ENCODE data around the gene EPHB1. TPM values are rescaled to one million over a fixed set of nuclear protein-coding genes. Genes with fewer than 3 reads are reported as not detected.

Gene EPHB1
- total and polyA plus RNA-seq, 8 donors: 0.02 to 1.4 (median 0.43) TPM

DNA sequence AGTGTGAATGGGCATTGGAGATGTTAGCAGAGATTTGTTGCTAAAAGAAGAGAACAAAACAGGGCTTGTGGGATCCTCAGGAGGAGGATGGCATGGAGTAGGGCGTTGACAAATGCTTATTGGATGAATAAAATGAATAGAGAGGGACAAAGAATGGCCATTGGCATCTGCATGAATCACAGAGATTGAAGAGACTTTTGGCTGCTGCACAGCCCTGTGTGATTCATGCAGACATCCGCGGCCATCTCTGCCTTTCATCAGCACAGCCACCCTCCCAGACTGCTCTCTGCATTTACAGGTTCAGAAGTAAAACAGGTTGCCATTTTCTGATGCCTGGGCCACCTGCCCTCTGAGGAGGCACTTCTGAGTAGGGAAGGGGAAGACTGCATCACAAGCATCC lies 397.9 kb downstream of the EPHB1 start:
- FAIRE-seq: no peak

DNA sequence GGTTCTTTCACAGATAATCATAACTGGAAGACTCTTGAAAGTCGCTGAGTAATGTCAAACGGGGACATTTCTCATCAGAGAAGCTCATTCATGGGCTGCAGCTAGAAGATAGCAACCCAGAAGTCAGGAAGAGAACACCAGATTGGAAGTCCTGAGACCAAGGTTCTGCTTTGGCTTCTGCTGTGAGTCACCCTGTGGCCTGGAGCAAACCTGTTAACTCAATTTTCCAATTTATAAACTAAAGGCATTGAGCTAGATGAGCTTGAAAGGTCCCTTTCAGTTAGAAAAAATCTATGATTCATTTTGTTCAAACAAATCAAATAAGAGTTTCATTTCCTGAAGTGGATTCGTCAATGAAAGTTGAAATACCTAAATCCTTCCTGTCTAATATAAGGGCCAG lies 402.2 kb downstream of the EPHB1 start:
- H3K36me3 ChIP-seq: no peaks in the 10 kb centered on the region
- no peak for ATAC-seq
- no peak overlapping the region for H3K4me3 ChIP-seq
- DNase-seq: no peak
- H3K27ac ChIP-seq: no peak overlapping the region
- H3K9me3 ChIP-seq: no peaks in the 10 kb centered on the region
- no peaks in the 10 kb centered on the region for H3K4me1 ChIP-seq
- 58 to 65% methylated on average over 3 of the region's 3 CpGs for WGBS, 2 donors
- intact Hi-C loops (cut with DNase I): no loop called here
- TF ChIP-seq, protein P1, sequence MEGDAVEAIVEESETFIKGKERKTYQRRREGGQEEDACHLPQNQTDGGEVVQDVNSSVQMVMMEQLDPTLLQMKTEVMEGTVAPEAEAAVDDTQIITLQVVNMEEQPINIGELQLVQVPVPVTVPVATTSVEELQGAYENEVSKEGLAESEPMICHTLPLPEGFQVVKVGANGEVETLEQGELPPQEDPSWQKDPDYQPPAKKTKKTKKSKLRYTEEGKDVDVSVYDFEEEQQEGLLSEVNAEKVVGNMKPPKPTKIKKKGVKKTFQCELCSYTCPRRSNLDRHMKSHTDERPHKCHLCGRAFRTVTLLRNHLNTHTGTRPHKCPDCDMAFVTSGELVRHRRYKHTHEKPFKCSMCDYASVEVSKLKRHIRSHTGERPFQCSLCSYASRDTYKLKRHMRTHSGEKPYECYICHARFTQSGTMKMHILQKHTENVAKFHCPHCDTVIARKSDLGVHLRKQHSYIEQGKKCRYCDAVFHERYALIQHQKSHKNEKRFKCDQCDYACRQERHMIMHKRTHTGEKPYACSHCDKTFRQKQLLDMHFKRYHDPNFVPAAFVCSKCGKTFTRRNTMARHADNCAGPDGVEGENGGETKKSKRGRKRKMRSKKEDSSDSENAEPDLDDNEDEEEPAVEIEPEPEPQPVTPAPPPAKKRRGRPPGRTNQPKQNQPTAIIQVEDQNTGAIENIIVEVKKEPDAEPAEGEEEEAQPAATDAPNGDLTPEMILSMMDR (IDR thresholded peaks at IDR 0.05): no peak
- FAIRE-seq: no peak
- H3K27me3 ChIP-seq: no peaks in the 10 kb centered on the region

More for the DNA sequence above, 397.9 kb downstream of the EPHB1 start:
- Histone ChIP-seq H3K36me3 (no peaks in the 10 kb centered on the region), H3K9me3 (no peaks in the 10 kb centered on the region), H3K4me3 (no peak overlapping the region), H3K27me3 (no peaks in the 10 kb centered on the region), H3K27ac (no peak overlapping the region), H3K4me1 (no peaks in the 10 kb centered on the region)
- 43 to 81% methylated on average over 3 of the region's 3 CpGs for WGBS, 2 donors
- DNase-seq (no peak), ATAC-seq (no peak)
- TF ChIP-seq, protein P1 (IDR thresholded peaks at IDR 0.05): no peak
- intact Hi-C loops (cut with DNase I): no loop called here

DNA sequence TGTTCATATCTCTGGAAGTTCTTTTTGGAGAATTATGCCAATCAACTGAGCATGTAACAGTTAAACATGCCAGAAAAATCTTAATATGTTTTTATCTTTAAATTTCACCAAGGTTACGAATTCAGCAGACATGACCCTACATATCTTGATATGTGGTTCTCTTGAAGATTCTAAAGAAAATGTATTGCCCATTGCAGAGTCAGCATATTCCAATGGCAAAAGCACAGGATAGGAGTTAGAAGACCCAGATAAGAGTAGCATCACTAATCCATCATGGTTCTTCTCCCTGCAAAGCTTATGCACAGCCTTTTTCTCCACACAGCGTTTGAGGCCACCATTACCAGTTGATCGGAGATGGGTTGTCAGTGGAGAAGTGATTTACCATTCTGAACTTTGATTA lies 402.8 kb downstream of the EPHB1 start:
- H3K27me3 ChIP-seq: no peaks in the 10 kb centered on the region
- H3K9me3 ChIP-seq: no peaks in the 10 kb centered on the region
- intact Hi-C loops (cut with DNase I): no loop called here
- FAIRE-seq (no peak), DNase-seq (no peak), ATAC-seq (no peak)
- no peaks in the 10 kb centered on the region for H3K36me3 ChIP-seq
- no peak overlapping the region for H3K4me3 ChIP-seq
- WGBS, 2 donors: 82 to 89% methylated on average over 3 of the region's 3 CpGs
- TF ChIP-seq, protein P1 (IDR thresholded peaks at IDR 0.05): no peak
- no peaks in the 10 kb centered on the region for H3K4me1 ChIP-seq
- no peak overlapping the region for H3K27ac ChIP-seq

DNA sequence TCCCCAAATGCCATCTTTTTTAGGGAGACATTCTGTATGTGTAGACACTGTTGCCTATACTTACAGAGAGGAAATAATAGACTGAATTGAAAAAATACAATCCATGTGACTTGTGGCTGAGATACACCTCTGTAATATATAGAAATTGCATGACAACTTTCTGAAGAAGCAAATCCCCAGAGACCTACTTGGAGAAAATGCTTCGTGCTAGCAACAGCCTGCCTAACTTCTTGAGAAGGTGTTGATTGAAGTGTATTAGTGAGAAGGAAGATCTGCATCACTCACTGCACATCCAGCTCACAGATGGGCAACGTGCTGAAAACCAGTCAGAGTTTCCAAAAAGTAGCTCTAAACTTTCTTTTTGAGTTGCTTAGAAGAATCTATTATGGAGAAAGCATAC lies 404.1 kb downstream of the EPHB1 start:
- DNase-seq: no peak
- ATAC-seq: no peak
- Histone ChIP-seq H3K9me3 (no peaks in the 10 kb centered on the region), H3K4me1 (no peaks in the 10 kb centered on the region), H3K27ac (no peak overlapping the region), H3K27me3 (no peaks in the 10 kb centered on the region), H3K4me3 (no peak overlapping the region), H3K36me3 (no peaks in the 10 kb centered on the region)
- TF ChIP-seq, protein P1 (IDR thresholded peaks at IDR 0.05): no peak
- FAIRE-seq: no peak
- intact Hi-C loops (cut with DNase I): no loop called here
- WGBS, 2 donors: 43 to 52% methylated on average over 2 of the region's 2 CpGs

DNA sequence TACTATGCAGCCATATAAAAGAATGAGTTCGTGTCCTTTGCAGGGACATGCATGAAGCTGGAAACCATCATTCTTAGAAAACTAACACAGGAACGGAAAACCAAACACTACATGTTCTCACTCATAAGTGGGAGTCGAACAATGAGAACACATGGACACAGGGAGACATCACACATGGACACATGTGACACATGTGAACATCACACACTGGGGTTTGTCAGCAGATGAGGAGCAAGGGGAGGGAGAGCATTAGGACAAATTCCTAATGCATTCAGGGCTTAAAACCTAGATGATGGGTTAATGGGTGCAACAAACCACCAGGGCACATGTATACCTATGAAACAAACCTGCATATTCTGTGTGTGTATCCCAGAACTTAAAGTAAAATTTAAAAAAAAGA lies 408.0 kb downstream of the EPHB1 start:
- no peak for FAIRE-seq

More for the DNA sequence above, 408.0 kb downstream of the EPHB1 start:
- DNase-seq (no peak), ATAC-seq (no peak)
- no peak overlapping the region for H3K27ac ChIP-seq
- no peaks in the 10 kb centered on the region for H3K9me3 ChIP-seq
- no peaks in the 10 kb centered on the region for H3K4me1 ChIP-seq
- H3K27me3 ChIP-seq: no peaks in the 10 kb centered on the region
- intact Hi-C loops (cut with DNase I): no loop called here
- no peak overlapping the region for H3K4me3 ChIP-seq
- H3K36me3 ChIP-seq: no peaks in the 10 kb centered on the region
- WGBS, 2 donors: 80 to 88% methylated on average over 3 of the region's 3 CpGs
- TF ChIP-seq, protein P1 (IDR thresholded peaks at IDR 0.05): no peak
